Upper lobe of left lung (tissue), 4 donors: Measurements from ENCODE around the gene PHYKPL.
"Not testable (repeated sequence)": the region's sequence is repeated elsewhere in the genome, so short reads cannot be mapped to it uniquely, and the experiment has no call there.

Experiments
- EP300 ChIP-seq, 4 donors: sonication (generic); formaldehyde crosslinking; IDR thresholded peaks; one replicate each; pipeline ENCODE4 v1.5.1; 2017; ENCODE audit warnings: antibody characterized with exemption in 4 of 4, control low read depth in 2 of 4
- POLR2AphosphoS5 ChIP-seq, 2 donors: sonication (generic); formaldehyde crosslinking; IDR thresholded peaks; one replicate each; pipeline ENCODE4 v1.5.1; 2017; ENCODE audit warnings: antibody characterized with exemption in 2 of 2
- TF ChIP-seq, protein P1 (sequence below), 6 experiments: fragments of 450-650 bp in 4 of 6; fragments of 200-600 bp in 2 of 6; sonication (generic) in 2 of 6; IDR thresholded peaks; one replicate each; pipeline ENCODE4 v1.5.1; 2016 to 2019; ENCODE audit warnings: antibody characterized with exemption in 6 of 6

DNA sequence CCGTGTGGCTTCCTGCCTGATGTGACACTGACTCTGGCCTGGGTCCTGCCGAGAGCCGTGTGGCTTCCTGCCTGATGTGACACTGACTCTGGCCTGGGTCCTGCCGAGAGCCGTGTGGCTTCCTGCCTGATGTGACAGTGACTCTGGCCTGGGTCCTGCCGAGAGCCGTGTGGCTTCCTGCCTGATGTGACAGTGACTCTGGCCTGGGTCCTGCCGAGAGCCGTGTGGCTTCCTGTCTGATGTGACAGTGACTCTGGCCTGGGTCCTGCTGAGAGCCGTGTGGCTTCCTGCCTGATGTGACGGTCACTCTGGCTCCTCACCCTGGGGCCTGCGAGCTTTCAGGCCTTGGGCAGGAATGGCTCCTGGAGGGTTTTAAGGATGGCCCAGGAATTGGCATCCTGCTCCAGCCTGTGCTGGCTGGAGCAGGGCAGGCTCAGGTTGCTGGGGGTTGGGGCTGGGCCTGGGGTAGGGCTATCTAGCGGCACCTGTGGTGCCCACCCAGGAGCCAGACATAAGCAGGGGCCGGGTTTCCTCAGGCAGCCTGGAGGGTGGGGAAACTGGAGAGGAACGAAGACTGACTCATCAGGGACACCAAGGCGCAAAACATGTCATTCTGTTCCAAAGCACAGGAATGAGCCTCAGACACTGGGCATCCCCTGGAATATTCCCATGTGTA lies 7.2 kb upstream of the PHYKPL start:
- TF ChIP-seq, protein P1, sequence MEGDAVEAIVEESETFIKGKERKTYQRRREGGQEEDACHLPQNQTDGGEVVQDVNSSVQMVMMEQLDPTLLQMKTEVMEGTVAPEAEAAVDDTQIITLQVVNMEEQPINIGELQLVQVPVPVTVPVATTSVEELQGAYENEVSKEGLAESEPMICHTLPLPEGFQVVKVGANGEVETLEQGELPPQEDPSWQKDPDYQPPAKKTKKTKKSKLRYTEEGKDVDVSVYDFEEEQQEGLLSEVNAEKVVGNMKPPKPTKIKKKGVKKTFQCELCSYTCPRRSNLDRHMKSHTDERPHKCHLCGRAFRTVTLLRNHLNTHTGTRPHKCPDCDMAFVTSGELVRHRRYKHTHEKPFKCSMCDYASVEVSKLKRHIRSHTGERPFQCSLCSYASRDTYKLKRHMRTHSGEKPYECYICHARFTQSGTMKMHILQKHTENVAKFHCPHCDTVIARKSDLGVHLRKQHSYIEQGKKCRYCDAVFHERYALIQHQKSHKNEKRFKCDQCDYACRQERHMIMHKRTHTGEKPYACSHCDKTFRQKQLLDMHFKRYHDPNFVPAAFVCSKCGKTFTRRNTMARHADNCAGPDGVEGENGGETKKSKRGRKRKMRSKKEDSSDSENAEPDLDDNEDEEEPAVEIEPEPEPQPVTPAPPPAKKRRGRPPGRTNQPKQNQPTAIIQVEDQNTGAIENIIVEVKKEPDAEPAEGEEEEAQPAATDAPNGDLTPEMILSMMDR (IDR thresholded peaks at IDR 0.05): not testable (repeated sequence)
- not testable (repeated sequence) for TF ChIP-seq EP300, POLR2AphosphoS5 (IDR thresholded peaks at IDR 0.05)
